GM12878 (cell line): Measurements from ENCODE around the gene ELAVL2. TPM values are rescaled to one million over a fixed set of nuclear protein-coding genes. Genes with fewer than 3 reads are reported as not detected.

Experiments used
- ATAC-seq: fragments of 200-7000 bp; cut with Tn5 transposase; 3 replicates; pipeline ENCODE4 v1.9.1; 2020; ENCODE audit warnings: mild to moderate bottlenecking, moderate library complexity
- Bru-seq: library from RNA; stranded (reverse); fragments of 400-500 nt; gene quantifications from one replicate; lab custom pipeline; 2021; lab: Mats Ljungman, UMichigan
- BruChase-seq, 2 experiments: library from RNA; stranded (reverse); fragments of 400-500 nt; gene quantifications; one replicate each; lab custom pipeline; 2021; lab: Mats Ljungman, UMichigan
- BruUV-seq: library from RNA; stranded (reverse); fragments of 400-500 nt; replicated peaks from 2 replicates; lab custom pipeline; 2021; lab: Mats Ljungman, UMichigan
- CTCF ChIA-PET: fragments of 300-600 bp; sonication (Branson Sonifier 250); formaldehyde crosslinking; extraction: SDS; loops from one replicate; lab custom pipeline; 2021; ENCODE audit warnings: inconsistent platforms; lab: Yijun Ruan, JAX
- POLR2A ChIA-PET: fragments of 350-600 bp; formaldehyde crosslinking; extraction: SDS; loops from one replicate; lab custom pipeline; 2021; ENCODE audit warnings: inconsistent platforms; lab: Charles Lee
- RAD21 ChIA-PET: fragments of 300-600 bp; sonication (Branson Sonifier 250); formaldehyde crosslinking; loops from one replicate; lab custom pipeline; 2023; ENCODE audit warnings: antibody characterized with exemption; ENCODE audit not compliant: unreplicated experiment; lab: Charles Lee
- SMC1A ChIA-PET: fragments of 300-600 bp; sonication (Branson Sonifier 250); formaldehyde crosslinking; loops from one replicate; lab custom pipeline; 2023; ENCODE audit not compliant: unreplicated experiment, uncharacterized antibody; lab: Charles Lee
- DNase-seq: peaks from one replicate; pipeline ENCODE4 v3.0.0-alpha.2; 2011; ENCODE audit warnings: low read depth, low spot score
- FAIRE-seq: peaks from 3 replicates; lab custom pipeline; 2011; peaks lifted over from hg19 to GRCh38; lab: Jason Lieb, UNC
- H2AFZ ChIP-seq: 2 replicates; pipeline ENCODE4 v1.6.0; 2011; ENCODE audit warnings: low read depth, low read length, control low read depth; ENCODE audit not compliant: control insufficient read depth
- H3K27ac ChIP-seq: 2 replicates; pipeline ENCODE4 v1.5.1; 2011; ENCODE audit warnings: control low read depth; ENCODE audit not compliant: control insufficient read depth, insufficient read depth
- H3K27me3 ChIP-seq, 2 experiments: replicated peaks in 1 of 2; 2 replicates each; pipeline versions ENCODE4 v1.6.0 to v1.6.1; 2011; ENCODE audit warnings: low read length in 1 of 2; ENCODE audit not compliant: control insufficient read depth in 2 of 2, insufficient read depth in 2 of 2
- H3K36me3 ChIP-seq, 2 experiments: 2 replicates each; pipeline ENCODE4 v1.5.1; 2011; ENCODE audit warnings: low read length in 1 of 2; ENCODE audit not compliant: control insufficient read depth in 2 of 2, insufficient read depth in 2 of 2
- H3K4me1 ChIP-seq: 2 replicates; pipeline ENCODE4 v1.6.1; 2011; ENCODE audit warnings: mild to moderate bottlenecking, low read length, moderate library complexity, mixed read lengths; ENCODE audit not compliant: control insufficient read depth, insufficient read depth
- H3K4me2 ChIP-seq: 2 replicates; pipeline ENCODE4 v1.6.0; 2011; ENCODE audit warnings: control low read depth; ENCODE audit not compliant: control insufficient read depth, insufficient read depth
- H3K4me3 ChIP-seq: fragments of 200-600 bp; sonication (generic); 2 replicates; pipeline ENCODE4 v1.5.1; 2016
- H3K79me2 ChIP-seq: 2 replicates; pipeline ENCODE4 v1.6.0; 2011; ENCODE audit warnings: low read length; ENCODE audit not compliant: control insufficient read depth, insufficient read depth
- H3K9ac ChIP-seq: 2 replicates; pipeline ENCODE4 v1.8.0; 2011; ENCODE audit warnings: low read length, control low read depth, mixed read lengths; ENCODE audit not compliant: control insufficient read depth, insufficient read depth
- H3K9me3 ChIP-seq: replicated peaks from 3 replicates; pipeline ENCODE4 v1.5.1; 2011; ENCODE audit warnings: mild to moderate bottlenecking, low read length; ENCODE audit not compliant: control insufficient read depth, insufficient read depth
- H4K20me1 ChIP-seq: 2 replicates; pipeline ENCODE4 v1.6.0; 2011; ENCODE audit not compliant: control insufficient read depth, insufficient read depth
- BHLHE40 ChIP-seq, 2 experiments: fragments of 450-650 bp in 1 of 2; IDR thresholded peaks; 2 replicates each; pipeline ENCODE4 v1.6.1; 2011 to 2017; ENCODE audit warnings: low read depth in 2 of 2, borderline replicate concordance in 1 of 2, improper control_type of control experiment in 1 of 2, low read length in 1 of 2, mild to moderate bottlenecking in 1 of 2
- CBX3 ChIP-seq: fragments of 200-600 bp; sonication (generic); IDR thresholded peaks from 2 replicates; pipeline ENCODE4 v1.6.1; 2016; ENCODE audit warnings: low read depth, borderline replicate concordance
- CHD2 ChIP-seq: IDR thresholded peaks from 2 replicates; pipeline ENCODE4 v1.6.1; 2011; ENCODE audit warnings: low read depth, low read length, improper control_type of control experiment, borderline replicate concordance
- ESRRA ChIP-seq: IDR thresholded peaks from 2 replicates; pipeline ENCODE4 v1.6.1; 2012; ENCODE audit warnings: mild to moderate bottlenecking, low read length, improper control_type of control experiment
- FOXK2 ChIP-seq: fragments of 450-650 bp; IDR thresholded peaks from 2 replicates; pipeline ENCODE4 v1.6.1; 2017; ENCODE audit warnings: mild to moderate bottlenecking, moderate library complexity
- IKZF1 ChIP-seq: fragments of 450-650 bp; conservative IDR thresholded peaks from 2 replicates; pipeline ENCODE4 v1.6.1; 2017; ENCODE audit warnings: antibody characterized with exemption, mild to moderate bottlenecking
- SP1 ChIP-seq: IDR thresholded peaks from one replicate; pipeline ENCODE4 v1.6.1; 2011; ENCODE audit warnings: low read depth, low read length
- SPI1 ChIP-seq: IDR thresholded peaks from 2 replicates; pipeline ENCODE4 v1.6.1; 2011; ENCODE audit warnings: low read depth, mild to moderate bottlenecking, low read length, moderate library complexity, borderline replicate concordance; ENCODE audit not compliant: insufficient read depth
- SREBF2 ChIP-seq: IDR thresholded peaks from 2 replicates; pipeline ENCODE4 v1.6.1; 2012; ENCODE audit warnings: mild to moderate bottlenecking, low read length
- SUZ12 ChIP-seq: fragments of 200-600 bp; sonication (generic); IDR thresholded peaks from one replicate; pipeline ENCODE4 v1.6.1; 2018; ENCODE audit warnings: antibody characterized with exemption, mild to moderate bottlenecking; ENCODE audit not compliant: unreplicated experiment
- YBX1 ChIP-seq: fragments of 450-650 bp; IDR thresholded peaks from 2 replicates; pipeline ENCODE4 v1.6.1; 2016; ENCODE audit warnings: antibody characterized with exemption
- ZNF24 ChIP-seq: fragments of 450-650 bp; IDR thresholded peaks from 2 replicates; pipeline ENCODE4 v1.6.1; 2017; ENCODE audit warnings: antibody characterized with exemption, mild to moderate bottlenecking
- WGBS: methylation state at CpG from one replicate; pipeline ENCODE4 v1.1.6; 2016; ENCODE audit warnings: low lambda C conversion rate; ENCODE audit not compliant: insufficient replicate concordance, insufficient coverage; ENCODE audit errors: missing lambda C conversion rate; 5-methylcytosine and 5-hydroxymethylcytosine counted together
- in situ Hi-C: fragments of 300-500 bp; cut with MboI; formaldehyde crosslinking; loops from 9 replicates; pipeline ENCODE4 v1.14.3; 2018; ENCODE audit warnings: mixed read lengths
- intact Hi-C: fragments of 100-400 bp; cut with micrococcal nuclease; formaldehyde crosslinking; loops from one replicate; pipeline ENCODE4 v1.14.2; 2022; ENCODE audit not compliant: unreplicated experiment
- long read RNA-seq, 2 experiments: library from polyadenylated mRNA; unstranded; transcript quantifications; one replicate each; pipeline ENCODE4 v2.0.0, GENCODE V29; 2019 to 2020
- polyA minus RNA-seq, 3 experiments: library from RNA; depleted of rRNA, polyadenylated mRNA; stranded (reverse); fragments of >200 nt; gene quantifications; 2 replicates each; pipeline ENCODE4 v1.2.3, GENCODE V29; 2011
- polyA plus RNA-seq, 11 experiments: library from polyadenylated mRNA; depleted of rRNA in 4 of 11; unstranded in 6 of 11; stranded (reverse) in 5 of 11; fragments of >200 nt; fragmentation: Nextera tagmentation in 4 of 11; fragmentation: Illumina TruSeq in 1 of 11; extraction: Ambion mirVana in 4 of 11; extraction: Trizol in 1 of 11; gene quantifications; 1 replicate in 1 of 11; 2 replicates in 10 of 11; pipeline versions ENCODE4 v1.2.1 to v1.2.3, GENCODE V29; 2011 to 2016; ENCODE audit warnings: inconsistent platforms in 2 of 11, missing spikeins in 2 of 11, low read depth in 1 of 11
- total RNA-seq, 4 experiments: library from RNA; depleted of rRNA in 3 of 4; stranded (reverse); fragments of >200 nt in 3 of 4; fragmentation: Illumina TruSeq in 1 of 4; extraction: Trizol in 1 of 4; gene quantifications; 2 replicates each; pipeline versions ENCODE4 v1.2.1 to v1.2.3, GENCODE V29; 2013 to 2021
- TF ChIP-seq, protein P1 (sequence below): IDR thresholded peaks from 2 replicates; pipeline ENCODE4 v1.6.1; 2011; ENCODE audit warnings: low read depth, mild to moderate bottlenecking, low read length, moderate library complexity, borderline replicate concordance; ENCODE audit errors: extremely low read depth
- TF ChIP-seq, protein P2 (sequence below): fragments of 450-650 bp; IDR thresholded peaks from 2 replicates; pipeline ENCODE4 v1.6.1; 2017; ENCODE audit warnings: mild to moderate bottlenecking, low read depth, inconsistent platforms; ENCODE audit not compliant: poor library complexity, severe bottlenecking
- TF ChIP-seq, protein P3 (sequence below): fragments of 450-650 bp; IDR thresholded peaks from 2 replicates; pipeline ENCODE4 v1.6.1; 2016; ENCODE audit warnings: mild to moderate bottlenecking

The ELAVL2 gene
- 77.8 and 89.9 TPM in 2 replicates for total RNA-seq (2013; cell fraction: nucleolus; rRNA removed)
- total RNA-seq (2014; rRNA removed), result 0.73 and 1.3 TPM in 2 replicates
- total RNA-seq (2014; rRNA removed; fragmentation: Illumina TruSeq; extraction: Trizol), result 1.1 and 1.2 TPM in 2 replicates
- 1.1 and 1.3 TPM in 2 replicates for total RNA-seq (2021)
- polyA plus RNA-seq (2011; ENCODE audit: low read depth), result not detected
- polyA plus RNA-seq (2011; rRNA removed), result 2.6 and 5.7 TPM in 2 replicates
- 0.82 and 1.1 TPM in 2 replicates for polyA plus RNA-seq (2011; cell fraction: cytosol; rRNA removed)
- 2.2 and 2.6 TPM in 2 replicates for polyA plus RNA-seq (2011; cell fraction: nucleus; rRNA removed)
- polyA plus RNA-seq (2012), result 0.11 TPM in 1 of 2 replicates, not detected in the other
- polyA plus RNA-seq (2014; fragmentation: Illumina TruSeq; extraction: Trizol), result 0.56 and 0.62 TPM in 2 replicates
- polyA plus RNA-seq (2014; fragmentation: Nextera tagmentation; extraction: Ambion mirVana), result under 1 TPM; 0.24 to 0.72 TPM
- 0.47 and 0.82 TPM in 2 replicates for polyA plus RNA-seq (2014; rRNA removed)
- polyA plus RNA-seq (2016; fragmentation: Nextera tagmentation; extraction: Ambion mirVana), result under 1 TPM; 0.37 to 0.78 TPM
- 4.9 and 5.9 TPM in 2 replicates for polyA minus RNA-seq (2011; rRNA and poly(A)+ RNA removed)
- polyA minus RNA-seq (2011; cell fraction: cytosol; rRNA and poly(A)+ RNA removed), result 1.0 and 3.2 TPM in 2 replicates
- 10.4 and 19.1 TPM in 2 replicates for polyA minus RNA-seq (2011; cell fraction: nucleus; rRNA and poly(A)+ RNA removed)
- percentile 54 among the genes with signal in this experiment for Bru-seq, nascent RNA
- percentile 42 among the genes with signal in this experiment for BruChase-seq, experiment 1, labeled RNA remaining after a 6-hour chase
- BruChase-seq, experiment 2, labeled RNA remaining after a 2-hour chase, result percentile 44 among the genes with signal in this experiment
- long read RNA-seq, experiment 1, result 0 reads
- long read RNA-seq, experiment 2, partial matches to known transcripts, result 4 of 16 reads
- long read RNA-seq, experiment 2, other reads (novel, unspliced or antisense), result 12 of 16 reads

DNA sequence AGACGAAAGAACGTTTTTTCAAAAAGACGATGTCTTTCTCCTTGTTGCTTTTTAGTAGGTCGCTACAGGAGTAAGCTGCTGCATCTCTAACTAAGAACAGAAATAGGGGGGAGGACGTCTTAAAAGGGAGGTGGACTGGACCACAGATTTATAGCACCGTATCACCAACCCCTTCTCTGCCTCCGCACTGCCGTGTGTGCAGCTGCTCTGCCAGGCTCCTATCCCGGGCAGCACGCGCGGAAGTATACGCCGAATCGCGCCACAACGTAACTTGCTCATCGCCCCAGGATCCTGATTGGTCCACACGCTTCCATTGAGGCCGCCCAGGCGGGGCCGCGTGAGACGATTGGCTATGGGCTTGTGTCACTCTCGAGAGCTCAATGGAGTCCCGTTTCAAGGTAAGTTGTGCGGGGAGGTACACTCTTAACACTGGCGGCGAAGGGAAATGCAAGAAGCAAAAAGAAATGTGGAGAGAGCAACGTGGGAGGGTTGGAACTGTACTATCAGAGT, at the start of gene ELAVL2:
ELAVL2 (minus strand) TSS at position 121 of the 510 bp plus-strand sequence. CDS start 64,006 bp downstream, outside the sequence.
- H3K4me2 ChIP-seq, result no peak within 1 kb of the TSS
- peak; percentile 79 for TF ChIP-seq CHD2
- no peak for TF ChIP-seq ESRRA
- no peak for TF ChIP-seq FOXK2
- no peak for TF ChIP-seq IKZF1
- no peak for TF ChIP-seq CBX3
- TF ChIP-seq SPI1, result no peak
- TF ChIP-seq SUZ12, result no peak
- no peak for TF ChIP-seq YBX1
- TF ChIP-seq BHLHE40 (IDR thresholded peaks at IDR 0.05; ENCODE audit: borderline replicate concordance in 1 of 2, low read depth in 2 of 2, low read length in 1 of 2), result peak in 1 of 2 experiments; percentile 55; a peak in 2 of 4 replicates
- TF ChIP-seq, protein P1, sequence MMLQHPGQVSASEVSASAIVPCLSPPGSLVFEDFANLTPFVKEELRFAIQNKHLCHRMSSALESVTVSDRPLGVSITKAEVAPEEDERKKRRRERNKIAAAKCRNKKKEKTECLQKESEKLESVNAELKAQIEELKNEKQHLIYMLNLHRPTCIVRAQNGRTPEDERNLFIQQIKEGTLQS, result no peak
- TF ChIP-seq, protein P2, sequence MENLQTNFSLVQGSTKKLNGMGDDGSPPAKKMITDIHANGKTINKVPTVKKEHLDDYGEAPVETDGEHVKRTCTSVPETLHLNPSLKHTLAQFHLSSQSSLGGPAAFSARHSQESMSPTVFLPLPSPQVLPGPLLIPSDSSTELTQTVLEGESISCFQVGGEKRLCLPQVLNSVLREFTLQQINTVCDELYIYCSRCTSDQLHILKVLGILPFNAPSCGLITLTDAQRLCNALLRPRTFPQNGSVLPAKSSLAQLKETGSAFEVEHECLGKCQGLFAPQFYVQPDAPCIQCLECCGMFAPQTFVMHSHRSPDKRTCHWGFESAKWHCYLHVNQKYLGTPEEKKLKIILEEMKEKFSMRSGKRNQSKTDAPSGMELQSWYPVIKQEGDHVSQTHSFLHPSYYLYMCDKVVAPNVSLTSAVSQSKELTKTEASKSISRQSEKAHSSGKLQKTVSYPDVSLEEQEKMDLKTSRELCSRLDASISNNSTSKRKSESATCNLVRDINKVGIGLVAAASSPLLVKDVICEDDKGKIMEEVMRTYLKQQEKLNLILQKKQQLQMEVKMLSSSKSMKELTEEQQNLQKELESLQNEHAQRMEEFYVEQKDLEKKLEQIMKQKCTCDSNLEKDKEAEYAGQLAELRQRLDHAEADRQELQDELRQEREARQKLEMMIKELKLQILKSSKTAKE, result no peak
- TF ChIP-seq, protein P3, sequence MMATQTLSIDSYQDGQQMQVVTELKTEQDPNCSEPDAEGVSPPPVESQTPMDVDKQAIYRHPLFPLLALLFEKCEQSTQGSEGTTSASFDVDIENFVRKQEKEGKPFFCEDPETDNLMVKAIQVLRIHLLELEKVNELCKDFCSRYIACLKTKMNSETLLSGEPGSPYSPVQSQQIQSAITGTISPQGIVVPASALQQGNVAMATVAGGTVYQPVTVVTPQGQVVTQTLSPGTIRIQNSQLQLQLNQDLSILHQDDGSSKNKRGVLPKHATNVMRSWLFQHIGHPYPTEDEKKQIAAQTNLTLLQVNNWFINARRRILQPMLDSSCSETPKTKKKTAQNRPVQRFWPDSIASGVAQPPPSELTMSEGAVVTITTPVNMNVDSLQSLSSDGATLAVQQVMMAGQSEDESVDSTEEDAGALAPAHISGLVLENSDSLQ, result peak; percentile 96
- TF ChIP-seq SP1, result peak; percentile 75
- TF ChIP-seq ZNF24, result no peak
- no peak for TF ChIP-seq SREBF2

More for the DNA sequence above, at the start of gene ELAVL2:
- H3K36me3 ChIP-seq, result no peaks in the 10 kb centered on the region
- no peaks in the 10 kb centered on the region for H3K4me1 ChIP-seq
- in situ Hi-C loops, result no loop called here
- peak; percentile 85 for ATAC-seq
- BruUV-seq, result no TSS peak
- 60% methylated on average over 30 of the region's 30 CpGs for WGBS
- ChIA-PET POLR2A (interaction anchor here (1.0 to 1.2 kb wide), 3 partner anchors 17 to 29 kb away, joined by 3 to 4 read pairs (median 3); no protein-coding TSS in a partner anchor), CTCF (interaction anchor here (1.1 to 1.2 kb wide), 2 partner anchors 27 to 163 kb away, joined by 3 read pairs; no protein-coding TSS in a partner anchor), SMC1A (interaction anchor here (0.7 to 3.1 kb wide), 13 partner anchors 7 to 239 kb away, joined by 3 to 15 read pairs (median 4); no protein-coding TSS in a partner anchor), RAD21 (interaction anchor here (0.6 to 2.2 kb wide), 4 partner anchors 17 to 277 kb away, joined by 3 to 9 read pairs (median 4); no protein-coding TSS in a partner anchor)
- no peak within 1 kb of the TSS for H2AFZ ChIP-seq
- H3K9ac ChIP-seq, result no peak within 1 kb of the TSS
- no peak for FAIRE-seq
- no peaks in the 10 kb centered on the region for H3K27me3 ChIP-seq
- no peaks in the 10 kb centered on the region for H3K79me2 ChIP-seq
- peak; percentile 26 for DNase-seq
- H3K27ac ChIP-seq, result no peak within 1 kb of the TSS
- intact Hi-C loops, result no loop called here
- no peak within 1 kb of the TSS for H3K4me3 ChIP-seq
- H4K20me1 ChIP-seq, result no peaks in the 10 kb centered on the region
- H3K9me3 ChIP-seq, result no peaks in the 10 kb centered on the region; the same call in 2 of the 3 replicates
